Mucosa of descending colon (tissue), 3 donors: Measurements from ENCODE around the gene SNX12. TPM values are rescaled to one million over a fixed set of nuclear protein-coding genes. Genes with fewer than 3 reads are reported as not detected.

Experiments used
- ATAC-seq: fragments of 200-7000 bp; cut with Tn5 transposase; one replicate; pipeline ENCODE4 v1.9.1; 2020; ENCODE audit warnings: mild to moderate bottlenecking, moderate library complexity
- DNase-seq, 3 donors: peaks; one replicate each; pipeline ENCODE4 v3.0.0-alpha.2; 2020
- H3K36me3 ChIP-seq: fragments of 200-600 bp; one replicate; pipeline ENCODE4 v1.8.0; 2021; ENCODE audit warnings: low read depth, mild to moderate bottlenecking
- H3K4me1 ChIP-seq: fragments of 200-600 bp; one replicate; pipeline ENCODE4 v1.8.0; 2021; ENCODE audit warnings: low read depth, mild to moderate bottlenecking
- H3K4me3 ChIP-seq: fragments of 200-600 bp; one replicate; pipeline ENCODE4 v1.8.0; 2021; ENCODE audit warnings: mild to moderate bottlenecking
- H3K9me3 ChIP-seq: fragments of 200-600 bp; one replicate; pipeline ENCODE4 v1.8.0; 2021; ENCODE audit warnings: mild to moderate bottlenecking
- intact Hi-C, 2 donors: fragments of 100-400 bp; cut with DNase I in 1 of 2; cut with micrococcal nuclease in 1 of 2; formaldehyde crosslinking; loops; one replicate each; pipeline versions ENCODE4 v1.11.0 to v1.11.1; 2022; cut with DNase I, micrococcal nuclease
- long read RNA-seq, 2 donors: library from polyadenylated mRNA; unstranded; transcript quantifications; one replicate each; pipeline ENCODE4 v2.0.0, GENCODE V29; 2019 to 2021
- total RNA-seq, 3 donors: library from RNA; stranded (reverse); fragmentation: NEBNext Ultra II Directional in 2 of 3; extraction: Animal tissue kit (Norgen Biotek cat#: 25700) in 2 of 3; gene quantifications; one replicate each; pipeline versions ENCODE4 v1.2.1 to v1.2.4, GENCODE V29; 2021 to 2023
- TF ChIP-seq, protein P1 (sequence below): fragments of 200-600 bp; IDR thresholded peaks from one replicate; pipeline ENCODE4 v1.8.0; 2022; ENCODE audit warnings: antibody characterized with exemption, mild to moderate bottlenecking
- donor health status: DM: no; HTN: no; CAD: no; lungs with moderate emphysema.
- donor health status: DM: no; HTN: no; CAD: no.
- donor health status: DM: no; HTN: yes; CAD: no.

Gene SNX12
- 10 to 100 TPM; 56.4 to 86.6 (median 68.2) TPM for total RNA-seq
- long read RNA-seq, donor 1, partial matches to known transcripts: 0 of 11 reads
- long read RNA-seq, donor 1, other reads (novel, unspliced or antisense): 10 of 11 reads
- long read RNA-seq, donor 2, partial matches to known transcripts: 0 of 11 reads
- long read RNA-seq, donor 2, other reads (novel, unspliced or antisense): 11 of 11 reads

DNA sequence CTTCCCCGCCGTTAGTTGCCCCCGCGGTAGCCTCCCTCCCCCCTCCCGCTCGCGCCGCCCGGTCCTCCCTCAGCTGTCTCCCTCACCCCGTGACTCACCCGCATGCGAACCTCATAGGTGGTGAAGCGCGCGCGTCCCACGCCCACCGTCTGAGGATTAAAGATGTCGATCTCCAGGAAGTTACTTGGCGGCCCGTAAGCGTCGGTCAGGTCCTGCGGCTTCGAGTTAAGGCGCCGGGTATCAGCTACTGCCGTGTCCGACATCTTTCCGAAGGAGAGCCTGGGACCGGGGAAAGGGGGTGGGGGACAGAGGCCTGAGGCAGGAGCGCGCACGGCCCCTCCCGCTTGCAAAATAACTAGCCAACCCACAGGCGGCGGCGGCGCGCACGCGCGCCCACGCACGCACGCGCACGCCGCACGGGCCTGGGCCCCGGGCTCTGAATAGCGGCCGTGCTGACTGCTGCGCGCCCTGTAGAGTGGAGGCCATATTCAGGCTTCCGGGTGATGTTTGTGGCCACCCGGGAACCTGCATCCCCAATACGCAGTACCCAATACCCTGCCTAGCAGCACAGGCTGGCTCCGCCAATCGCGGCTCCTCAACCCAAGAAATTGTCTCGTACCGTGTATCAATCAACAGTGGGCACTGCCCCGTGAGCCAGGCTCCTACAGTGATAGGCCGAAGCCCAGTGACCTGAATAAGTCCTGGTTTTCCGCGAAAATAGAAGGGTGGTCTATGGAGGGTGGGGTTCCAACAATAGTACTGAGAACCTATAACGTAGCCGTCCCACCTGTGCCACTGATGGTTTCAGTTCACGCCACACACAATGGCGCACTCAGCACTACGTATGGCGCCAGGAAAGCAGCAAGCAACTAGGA is at the start of gene SNX12:
Gene SNX12, minus strand, starts transcription at position 291 of the 875 bp plus-strand sequence. Its CDS starts 28 bp downstream, at position 263.
- H3K36me3 ChIP-seq: no peaks in the 10 kb centered on the region

DNA sequence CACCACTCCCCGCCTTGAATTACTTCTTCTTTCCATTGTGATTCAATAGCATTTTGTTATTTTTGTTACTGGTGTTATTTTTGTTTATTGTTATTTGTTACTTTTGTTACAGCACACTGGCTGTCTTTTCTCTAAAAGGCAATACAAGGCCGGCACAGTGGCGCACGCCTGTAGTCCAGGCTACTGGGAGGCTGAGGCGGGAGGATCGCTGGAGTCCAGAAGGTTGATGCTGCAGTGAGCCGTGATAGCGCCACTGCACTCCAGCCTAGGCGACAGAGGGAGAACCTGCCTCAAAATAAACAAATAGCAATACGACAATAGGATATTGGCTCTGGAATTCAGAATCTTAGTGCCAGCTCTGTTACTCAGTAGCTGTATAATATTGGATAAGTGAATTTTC is 49.2 kb upstream of the SNX12 start:
- no peak for ATAC-seq
- Histone ChIP-seq H3K4me1 (no peaks in the 10 kb centered on the region), H3K4me3 (no peak overlapping the region), H3K9me3 (no peaks in the 10 kb centered on the region), H3K36me3 (no peaks in the 10 kb centered on the region)
- intact Hi-C loops: no loop called here
- TF ChIP-seq, protein P1, sequence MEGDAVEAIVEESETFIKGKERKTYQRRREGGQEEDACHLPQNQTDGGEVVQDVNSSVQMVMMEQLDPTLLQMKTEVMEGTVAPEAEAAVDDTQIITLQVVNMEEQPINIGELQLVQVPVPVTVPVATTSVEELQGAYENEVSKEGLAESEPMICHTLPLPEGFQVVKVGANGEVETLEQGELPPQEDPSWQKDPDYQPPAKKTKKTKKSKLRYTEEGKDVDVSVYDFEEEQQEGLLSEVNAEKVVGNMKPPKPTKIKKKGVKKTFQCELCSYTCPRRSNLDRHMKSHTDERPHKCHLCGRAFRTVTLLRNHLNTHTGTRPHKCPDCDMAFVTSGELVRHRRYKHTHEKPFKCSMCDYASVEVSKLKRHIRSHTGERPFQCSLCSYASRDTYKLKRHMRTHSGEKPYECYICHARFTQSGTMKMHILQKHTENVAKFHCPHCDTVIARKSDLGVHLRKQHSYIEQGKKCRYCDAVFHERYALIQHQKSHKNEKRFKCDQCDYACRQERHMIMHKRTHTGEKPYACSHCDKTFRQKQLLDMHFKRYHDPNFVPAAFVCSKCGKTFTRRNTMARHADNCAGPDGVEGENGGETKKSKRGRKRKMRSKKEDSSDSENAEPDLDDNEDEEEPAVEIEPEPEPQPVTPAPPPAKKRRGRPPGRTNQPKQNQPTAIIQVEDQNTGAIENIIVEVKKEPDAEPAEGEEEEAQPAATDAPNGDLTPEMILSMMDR: no peak
- no peak for DNase-seq

More for the DNA sequence above, at the start of gene SNX12:
- Histone ChIP-seq H3K9me3 (no peaks in the 10 kb centered on the region), H3K4me3 (peak within 1 kb of the TSS; percentile 26), H3K4me1 (no peaks in the 10 kb centered on the region)
- intact Hi-C loops: no loop called here
- TF ChIP-seq, protein P1: no peak
- DNase-seq: peak; percentile 90 to 94 (median 91)
- peak; percentile 98 for ATAC-seq

DNA sequence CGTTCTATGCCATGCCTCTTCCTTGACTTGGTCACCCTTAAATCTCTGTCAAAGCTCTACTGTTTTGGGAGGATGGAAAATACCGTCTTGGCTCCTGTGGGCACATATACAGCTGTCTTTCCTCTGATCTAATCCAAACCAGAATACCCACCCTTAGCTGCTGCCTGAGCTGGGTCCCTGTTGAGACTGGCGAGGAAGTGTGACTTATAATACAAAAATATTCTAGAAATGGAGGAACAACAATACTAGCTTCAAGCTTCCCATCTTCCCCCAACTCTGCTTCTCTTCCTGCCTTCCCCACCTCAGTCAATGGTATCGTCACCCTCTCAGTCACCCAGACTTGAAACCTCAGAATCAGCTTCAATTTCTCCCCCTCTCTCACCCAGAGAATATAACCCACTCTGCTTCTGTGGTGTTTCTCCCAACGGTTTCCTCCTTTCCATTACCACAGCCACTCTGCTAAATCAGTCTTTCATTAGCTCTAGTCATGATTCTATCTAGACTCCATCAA is 43.8 kb upstream of the SNX12 start:
- no peak overlapping the region for H3K4me3 ChIP-seq
- no peaks in the 10 kb centered on the region for H3K4me1 ChIP-seq
- TF ChIP-seq, protein P1: no peak
- H3K36me3 ChIP-seq: no peaks in the 10 kb centered on the region
- H3K9me3 ChIP-seq: no peaks in the 10 kb centered on the region
- peak; percentile 20 for ATAC-seq
- intact Hi-C loops: no loop called here
- DNase-seq: no peak

DNA sequence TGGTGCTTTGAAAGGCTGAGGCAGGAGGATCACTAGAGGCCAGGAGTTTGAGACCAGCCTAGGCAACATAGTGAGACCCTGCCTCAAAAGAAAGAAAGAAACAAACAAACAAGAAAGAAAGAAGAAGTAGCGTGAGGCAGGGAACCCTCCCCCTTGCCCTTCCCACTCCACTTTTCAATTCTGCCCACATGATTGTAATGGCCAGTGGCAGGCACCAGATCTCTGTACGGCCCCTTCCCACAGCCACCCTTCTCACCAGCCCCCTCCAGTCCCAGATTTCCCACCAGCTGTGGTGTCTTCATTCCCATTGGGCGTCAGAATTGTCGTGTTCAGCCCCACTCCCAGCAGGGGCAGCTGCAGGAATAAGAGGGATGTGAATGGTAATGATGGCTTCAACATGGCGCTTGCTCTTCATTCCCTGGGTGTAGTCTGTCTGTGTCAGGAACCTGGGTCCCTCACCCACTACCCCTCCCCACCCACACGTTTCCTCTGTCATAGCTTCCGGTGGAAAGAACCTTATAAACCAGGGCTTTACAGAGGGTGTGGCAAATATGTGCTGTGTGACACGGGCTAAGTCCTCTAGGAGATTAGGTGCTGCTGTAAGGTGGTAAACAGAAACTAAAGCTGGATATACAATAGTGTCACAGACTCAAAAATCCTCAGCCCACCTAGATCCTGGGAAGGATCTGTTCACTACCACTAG is 43.2 kb upstream of the SNX12 start, which contains the start of gene IL2RG:
Gene IL2RG, minus strand, starts transcription at position 437 of the 703 bp plus-strand sequence. Its CDS starts 38 bp downstream, at position 399.
- no peaks in the 10 kb centered on the region for H3K36me3 ChIP-seq
- H3K4me3 ChIP-seq: no peak within 1 kb of the TSS
- H3K9me3 ChIP-seq: no peaks in the 10 kb centered on the region
- H3K4me1 ChIP-seq: no peaks in the 10 kb centered on the region
- peak; percentile 50 to 77 (median 60) for DNase-seq
- TF ChIP-seq, protein P1: no peak
- intact Hi-C loops: no loop called here
- peak; percentile 97 for ATAC-seq

DNA sequence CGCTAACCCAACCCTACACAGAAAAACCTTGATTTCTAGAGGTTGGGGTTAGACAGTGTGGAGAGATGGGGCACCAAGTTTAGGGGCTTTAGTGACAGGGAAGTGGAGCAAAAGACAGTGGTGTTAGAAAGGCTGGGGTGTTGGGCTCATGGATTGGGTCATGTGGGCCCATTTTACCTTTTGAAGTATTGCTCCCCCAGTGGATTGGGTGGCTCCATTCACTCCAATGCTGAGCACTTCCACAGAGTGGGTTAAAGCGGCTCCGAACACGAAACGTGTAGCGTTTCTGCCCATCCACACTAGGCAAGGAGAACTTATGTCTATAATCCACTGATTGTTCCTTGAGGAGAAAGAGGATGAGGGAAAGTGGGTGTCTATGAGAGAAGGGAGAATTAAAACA is 40.9 kb upstream of the SNX12 start:
- intact Hi-C loops: no loop called here
- Histone ChIP-seq H3K9me3 (no peaks in the 10 kb centered on the region), H3K4me3 (no peak overlapping the region), H3K36me3 (no peaks in the 10 kb centered on the region), H3K4me1 (no peaks in the 10 kb centered on the region)
- no peak for ATAC-seq
- TF ChIP-seq, protein P1: no peak
- no peak for DNase-seq
